Trophoblast cell (in vitro differentiated cells and primary cell): ENCODE data around the gene APOL5.

Source experiments
- DNase-seq, 2 donors: peaks; one replicate each; pipeline ENCODE4 v3.0.0-alpha.2; 2016
- H2AFZ ChIP-seq: 2 replicates; pipeline ENCODE4 v1.6.1; 2013; ENCODE audit warnings: low read length, moderate library complexity, mild to moderate bottlenecking; ENCODE audit not compliant: insufficient read depth, poor library complexity
- H2AK5ac ChIP-seq: 2 replicates; pipeline ENCODE4 v1.6.1; 2013; ENCODE audit warnings: mild to moderate bottlenecking, low read length
- H2BK120ac ChIP-seq: 2 replicates; pipeline ENCODE4 v1.6.1; 2013; ENCODE audit warnings: low read length, mild to moderate bottlenecking, moderate library complexity; ENCODE audit not compliant: insufficient read depth, poor library complexity
- H2BK12ac ChIP-seq: 2 replicates; pipeline ENCODE4 v1.6.1; 2013; ENCODE audit warnings: mild to moderate bottlenecking, low read length, moderate library complexity
- H2BK5ac ChIP-seq: 2 replicates; pipeline ENCODE4 v1.6.1; 2013; ENCODE audit warnings: low read length, low read depth, moderate library complexity, mild to moderate bottlenecking; ENCODE audit not compliant: poor library complexity
- H3K14ac ChIP-seq: 2 replicates; pipeline ENCODE4 v1.6.1; 2013; ENCODE audit warnings: mild to moderate bottlenecking, low read length
- H3K18ac ChIP-seq: 2 replicates; pipeline ENCODE4 v1.6.1; 2013; ENCODE audit warnings: mild to moderate bottlenecking, low read length
- H3K23ac ChIP-seq: 2 replicates; pipeline ENCODE4 v1.6.1; 2013; ENCODE audit warnings: low read length
- H3K27ac ChIP-seq: 2 replicates; pipeline ENCODE4 v1.5.1; 2013; ENCODE audit warnings: low read depth, mild to moderate bottlenecking, inconsistent platforms, low read length, moderate library complexity
- H3K27me3 ChIP-seq: 2 replicates; pipeline ENCODE4 v1.6.1; 2013; ENCODE audit warnings: inconsistent platforms, mild to moderate bottlenecking, low read length, moderate library complexity; ENCODE audit not compliant: insufficient read depth
- H3K36me3 ChIP-seq, 2 experiments: 1 replicate in 1 of 2; 2 replicates in 1 of 2; pipeline ENCODE4 v1.6.1; 2013; ENCODE audit warnings: low read length in 2 of 2, mild to moderate bottlenecking in 2 of 2, moderate library complexity in 1 of 2; ENCODE audit not compliant: insufficient read depth in 2 of 2, control insufficient read depth in 1 of 2
- H3K4ac ChIP-seq: 2 replicates; pipeline ENCODE4 v1.6.1; 2013; ENCODE audit warnings: low read depth, mild to moderate bottlenecking, low read length, moderate library complexity
- H3K4me1 ChIP-seq, 2 experiments: 1 replicate in 1 of 2; 2 replicates in 1 of 2; pipeline ENCODE4 v1.6.1; 2013; ENCODE audit warnings: low read length in 2 of 2, mild to moderate bottlenecking in 2 of 2, moderate library complexity in 1 of 2; ENCODE audit not compliant: insufficient read depth in 2 of 2, control insufficient read depth in 1 of 2
- H3K4me2 ChIP-seq: 2 replicates; pipeline ENCODE4 v1.6.1; 2013; ENCODE audit warnings: inconsistent platforms, mild to moderate bottlenecking, low read length, moderate library complexity
- H3K4me3 ChIP-seq: 2 replicates; pipeline ENCODE4 v1.5.1; 2013; ENCODE audit warnings: mild to moderate bottlenecking, low read depth, low read length, inconsistent platforms
- H3K79me1 ChIP-seq: one replicate; pipeline ENCODE4 v1.6.1; 2013; ENCODE audit warnings: low read length
- H3K79me2 ChIP-seq: 2 replicates; pipeline ENCODE4 v1.6.1; 2013; ENCODE audit warnings: low read length, mild to moderate bottlenecking; ENCODE audit not compliant: control insufficient read depth, insufficient read depth, poor library complexity
- H3K9ac ChIP-seq: 2 replicates; pipeline ENCODE4 v1.6.1; 2013; ENCODE audit warnings: mild to moderate bottlenecking, low read length
- H3K9me3 ChIP-seq: 2 replicates; pipeline ENCODE4 v1.6.1; 2013; ENCODE audit warnings: low read depth, mild to moderate bottlenecking, control low read depth, inconsistent platforms, low read length; ENCODE audit not compliant: insufficient read depth
- H4K12ac ChIP-seq: 2 replicates; pipeline ENCODE4 v1.6.1; 2013; ENCODE audit warnings: low read depth, mild to moderate bottlenecking, low read length, moderate library complexity
- H4K8ac ChIP-seq: 2 replicates; pipeline ENCODE4 v1.6.1; 2013; ENCODE audit warnings: low read depth, mild to moderate bottlenecking, low read length, moderate library complexity
- H4K91ac ChIP-seq: one replicate; pipeline ENCODE4 v1.6.1; 2013; ENCODE audit warnings: low read depth, mild to moderate bottlenecking, low read length, moderate library complexity
- WGBS: extraction: QIAGEN DNeasy Blood & Tissue Kit; methylation state at CpG from one replicate; pipeline ENCODE4 v1.1.7; 2013; ENCODE audit warnings: missing lambda C conversion rate; ENCODE audit not compliant: insufficient read length, insufficient coverage; ENCODE audit errors: extremely low coverage; 5-methylcytosine and 5-hydroxymethylcytosine counted together

Gene APOL5

GRCh38 chr22:35749808-35750207 lies 32.1 kb downstream of the APOL5 start:
- Histone ChIP-seq H3K4me2 (no peak overlapping the region), H3K14ac (no peak overlapping the region), H3K18ac (no peak overlapping the region), H2BK12ac (no peak overlapping the region), H3K4me1 (no peaks in the 10 kb centered on the region), H3K79me2 (no peaks in the 10 kb centered on the region), H4K12ac (no peak overlapping the region), H3K4ac (no peak overlapping the region), H2AFZ (no peak overlapping the region), H3K27ac (no peak overlapping the region), H4K8ac (no peak overlapping the region), H3K36me3 (peaks cover 9 to 19% of the 10 kb centered on the region in 2 experiments), H2AK5ac (no peak overlapping the region), H2BK120ac (no peak overlapping the region), H3K9me3 (no peaks in the 10 kb centered on the region), H3K9ac (no peak overlapping the region), H2BK5ac (no peak overlapping the region), H3K4me3 (no peak overlapping the region), H4K91ac (no peak overlapping the region), H3K23ac (no peak overlapping the region), H3K27me3 (no peaks in the 10 kb centered on the region), H3K79me1 (no peaks in the 10 kb centered on the region)
- no CpG with 5 or more reads among the region's 10 CpGs for WGBS
- no peak for DNase-seq

GRCh38 chr22:35752006-35752862 lies 34.6 kb downstream of the APOL5 start:
- Histone ChIP-seq H2AK5ac (no peak overlapping the region), H3K79me2 (no peaks in the 10 kb centered on the region), H3K79me1 (no peaks in the 10 kb centered on the region), H3K9ac (no peak overlapping the region), H3K14ac (no peak overlapping the region), H3K4me3 (no peak overlapping the region), H2BK12ac (no peak overlapping the region), H3K36me3 (peaks cover 9 to 12% of the 10 kb centered on the region in 2 experiments), H4K8ac (no peak overlapping the region), H4K12ac (no peak overlapping the region), H3K27me3 (no peaks in the 10 kb centered on the region), H3K4me2 (no peak overlapping the region), H3K4ac (no peak overlapping the region), H3K18ac (no peak overlapping the region), H3K9me3 (no peaks in the 10 kb centered on the region), H2AFZ (no peak overlapping the region), H2BK120ac (no peak overlapping the region), H2BK5ac (no peak overlapping the region), H4K91ac (no peak overlapping the region), H3K27ac (no peak overlapping the region), H3K4me1 (no peaks in the 10 kb centered on the region), H3K23ac (no peak overlapping the region)
- no peak for DNase-seq
- no CpG with 5 or more reads among the region's 5 CpGs for WGBS

GRCh38 chr22:35752863-35753189 lies 35.2 kb downstream of the APOL5 start:
- Histone ChIP-seq H4K12ac (no peak overlapping the region), H3K27ac (no peak overlapping the region), H3K36me3 (peaks cover 9 to 12% of the 10 kb centered on the region in 2 experiments), H3K27me3 (no peaks in the 10 kb centered on the region), H3K4me1 (no peaks in the 10 kb centered on the region), H4K8ac (no peak overlapping the region), H3K4me3 (no peak overlapping the region), H3K14ac (no peak overlapping the region), H3K79me2 (no peaks in the 10 kb centered on the region), H3K4me2 (no peak overlapping the region), H3K9ac (no peak overlapping the region), H2AFZ (no peak overlapping the region), H4K91ac (no peak overlapping the region), H2AK5ac (no peak overlapping the region), H3K23ac (no peak overlapping the region), H2BK5ac (no peak overlapping the region), H3K18ac (no peak overlapping the region), H3K79me1 (no peaks in the 10 kb centered on the region), H3K9me3 (no peaks in the 10 kb centered on the region), H2BK120ac (no peak overlapping the region), H3K4ac (no peak overlapping the region), H2BK12ac (no peak overlapping the region)
- 100% methylated on average over 1 of the region's 3 CpGs for WGBS
- DNase-seq = no peak

GRCh38 chr22:35754761-35755160 lies 37.1 kb downstream of the APOL5 start:
- no CpG with 5 or more reads among the region's 2 CpGs for WGBS
- no peak overlapping the region for H3K4me2 ChIP-seq
- no peak overlapping the region for H3K4me3 ChIP-seq
- no peaks in the 10 kb centered on the region for H3K4me1 ChIP-seq
- H3K14ac ChIP-seq = no peak overlapping the region
- no peak overlapping the region for H3K18ac ChIP-seq
- no peak overlapping the region for H4K8ac ChIP-seq
- H3K36me3 ChIP-seq = peaks cover 12 to 17% of the 10 kb centered on the region in 2 experiments
- H3K27ac ChIP-seq = no peak overlapping the region
- H2BK12ac ChIP-seq = no peak overlapping the region
- no peak overlapping the region for H3K4ac ChIP-seq
- no peak for DNase-seq
- H3K9ac ChIP-seq = no peak overlapping the region
- no peaks in the 10 kb centered on the region for H3K79me2 ChIP-seq
- H2AK5ac ChIP-seq = no peak overlapping the region
- H4K12ac ChIP-seq = no peak overlapping the region
- no peak overlapping the region for H4K91ac ChIP-seq
- H2BK120ac ChIP-seq = no peak overlapping the region
- no peaks in the 10 kb centered on the region for H3K79me1 ChIP-seq
- H2BK5ac ChIP-seq = no peak overlapping the region
- no peak overlapping the region for H3K23ac ChIP-seq
- no peaks in the 10 kb centered on the region for H3K9me3 ChIP-seq
- H3K27me3 ChIP-seq = no peaks in the 10 kb centered on the region
- H2AFZ ChIP-seq = no peak overlapping the region
